GM19238 (cell line): ENCODE measurements around the gene TRIM44.
"Not testable (repeated sequence)": the region's sequence is repeated elsewhere in the genome, so short reads cannot be mapped to it uniquely, and the experiment has no call there.

ENCODE experiments used
- DNase-seq: peaks from one replicate; pipeline ENCODE4 v3.0.0; 2011; ENCODE audit warnings: low spot score; ENCODE audit not compliant: insufficient read length

Gene TRIM44

GRCh38 chr11:35814720-35815305 is 152.2 kb downstream of the TRIM44 start:
- no peak for DNase-seq

- DNase-seq, result no peak
Measured at GRCh38 chr11:35815556-35816315, 153.2 kb downstream of the TRIM44 start.

GRCh38 chr11:35820614-35821013 is 158.0 kb downstream of the TRIM44 start:
- no peak for DNase-seq

- no peak for DNase-seq
Measured at GRCh38 chr11:35822815-35823495, 160.4 kb downstream of the TRIM44 start.

- DNase-seq, result no peak
Measured at GRCh38 chr11:35823742-35824298, 161.2 kb downstream of the TRIM44 start.

GRCh38 chr11:35825386-35825785 is 162.8 kb downstream of the TRIM44 start:
- no peak for DNase-seq

DNA sequence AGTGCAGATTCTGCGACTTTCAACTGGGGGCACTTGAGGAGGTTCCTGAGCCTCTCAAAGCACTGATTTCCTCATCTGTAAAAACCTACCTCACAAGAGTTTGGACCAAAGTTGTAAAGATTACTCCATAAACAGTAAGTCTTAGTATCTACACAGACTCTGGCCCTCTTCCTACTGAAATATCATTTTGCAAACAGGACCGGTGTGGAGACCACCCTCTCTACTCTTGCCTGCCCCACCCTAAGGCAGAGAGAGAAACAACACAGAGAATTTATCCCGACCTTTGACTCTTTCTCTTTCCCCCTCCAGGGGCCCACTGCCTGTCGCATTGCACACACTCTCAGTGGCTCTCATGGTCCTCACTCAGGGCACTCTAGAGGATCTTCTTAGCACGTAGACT is 163.4 kb downstream of the TRIM44 start:
- no peak for DNase-seq

DNA sequence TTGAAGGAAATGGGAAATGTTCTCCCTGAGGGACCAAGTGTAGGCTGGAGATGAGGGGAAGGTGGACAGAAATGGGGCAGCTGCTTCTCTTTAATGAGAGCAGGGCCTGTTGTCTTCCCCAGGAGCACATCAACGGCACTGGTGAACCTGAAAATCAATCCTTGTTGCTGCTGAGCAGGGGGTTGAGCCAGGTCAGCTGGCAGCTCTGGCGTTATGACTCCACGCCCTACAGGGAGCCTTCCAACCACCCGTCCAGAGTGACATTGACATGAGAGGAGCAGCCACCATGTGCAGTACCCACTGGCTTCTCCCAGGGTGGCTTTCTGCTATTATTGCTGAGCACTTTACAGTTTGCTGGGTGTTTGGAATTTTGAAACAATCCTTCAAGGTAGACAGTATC is 164.4 kb downstream of the TRIM44 start:
- DNase-seq, result no peak

DNA sequence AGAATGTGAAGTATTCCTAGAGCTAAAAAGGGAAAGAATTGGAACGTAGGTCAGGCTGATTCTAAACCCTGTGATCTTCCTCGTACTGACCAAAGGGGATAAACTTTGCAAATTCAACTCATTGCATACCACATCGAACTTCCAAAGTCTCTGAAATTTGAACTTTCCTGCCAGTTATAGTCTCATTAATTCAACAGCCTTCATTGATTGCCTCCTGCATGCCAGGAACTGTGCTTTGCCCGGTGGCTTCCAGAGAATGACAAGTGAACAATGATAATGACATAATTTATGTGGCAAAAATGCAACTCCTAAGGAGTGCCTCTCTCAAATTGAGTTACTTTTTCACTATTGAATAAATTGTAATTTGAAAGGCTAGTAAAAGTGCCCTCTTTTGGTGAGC is 173.6 kb downstream of the TRIM44 start:
- DNase-seq, result no peak

DNA sequence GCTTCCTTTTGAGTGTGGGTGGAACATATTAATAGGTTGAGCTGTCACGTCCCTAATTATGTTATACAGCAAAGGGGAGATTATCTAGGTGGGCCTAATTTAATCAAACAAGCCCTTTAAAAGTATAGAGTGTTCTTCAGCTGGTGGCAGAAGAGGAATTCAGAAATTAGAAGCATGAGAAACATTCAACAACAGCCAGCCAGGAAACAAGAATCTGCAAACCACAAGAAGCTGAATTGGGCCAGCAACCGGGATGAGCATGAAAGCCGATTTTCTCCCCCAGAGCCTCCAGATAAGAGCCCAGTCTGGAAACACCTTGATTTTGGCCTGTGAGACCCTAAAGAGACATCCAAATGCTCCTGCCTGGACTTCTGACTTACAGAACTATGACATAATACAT is 175.5 kb downstream of the TRIM44 start:
- no peak for DNase-seq

GRCh38 chr11:35838697-35839367 is 176.3 kb downstream of the TRIM44 start:
- DNase-seq, result not testable (repeated sequence)

GRCh38 chr11:35839368-35840161 is 177.0 kb downstream of the TRIM44 start:
- no peak for DNase-seq

GRCh38 chr11:35841733-35842132 is 179.2 kb downstream of the TRIM44 start:
- no peak for DNase-seq

DNA sequence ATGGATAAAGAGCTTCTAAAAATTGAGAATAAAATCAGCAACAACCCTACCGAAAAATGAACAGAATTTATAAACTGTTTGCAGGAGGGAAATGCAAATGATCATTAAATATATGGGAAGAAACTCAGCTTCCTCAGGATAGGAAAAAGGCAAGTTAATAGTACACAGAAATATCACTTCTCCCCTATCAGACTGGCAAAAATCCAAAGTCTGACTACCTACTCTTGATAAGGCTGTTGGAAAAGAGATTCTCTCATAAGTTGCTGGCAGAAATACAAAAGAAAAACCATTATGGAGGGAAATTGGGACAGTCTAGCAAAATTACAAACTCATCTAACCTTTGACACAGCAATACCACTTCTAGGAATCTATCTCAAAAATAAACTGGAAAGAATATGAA is 180.4 kb downstream of the TRIM44 start:
- DNase-seq, result no peak

DNA sequence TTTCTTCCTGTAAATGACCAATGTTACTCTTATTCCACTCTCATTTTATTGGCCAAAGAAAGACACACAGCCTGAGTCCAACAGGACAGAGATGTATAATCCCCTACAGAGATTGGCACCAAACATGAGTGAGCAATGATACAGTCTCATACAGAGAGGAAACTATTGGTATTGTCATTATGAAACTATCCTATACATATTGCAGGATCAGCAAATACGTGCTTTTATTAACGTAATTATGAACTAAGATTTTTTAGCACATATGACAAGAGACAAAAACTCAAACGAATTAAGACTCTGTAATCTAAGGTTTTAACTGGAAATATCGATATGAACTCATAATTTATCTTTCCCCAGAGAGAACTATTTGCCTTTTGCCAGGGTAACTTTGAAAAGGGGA is 182.0 kb downstream of the TRIM44 start:
- DNase-seq, result no peak

- DNase-seq, result no peak
Measured at GRCh38 chr11:35845860-35846259, 183.3 kb downstream of the TRIM44 start.

DNA sequence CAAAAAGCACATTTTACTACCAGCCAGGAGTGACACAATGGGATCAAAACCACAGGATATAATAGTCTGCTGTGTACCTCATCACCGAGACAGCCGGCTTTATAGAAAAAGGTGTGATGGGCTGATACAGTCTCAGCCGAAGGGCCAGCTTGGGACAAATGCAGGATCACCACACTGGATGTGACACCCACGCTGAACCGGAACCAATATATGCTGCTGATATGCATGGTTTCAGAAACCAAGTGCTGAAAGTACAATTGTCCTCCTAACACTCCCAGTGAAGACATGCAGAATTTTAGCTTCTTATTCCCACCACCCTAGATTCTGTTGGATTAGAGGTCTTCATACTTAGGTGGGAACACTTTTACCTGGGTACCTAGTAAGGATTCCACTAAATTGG is 184.3 kb downstream of the TRIM44 start:
- DNase-seq, result no peak

GRCh38 chr11:35847473-35847872 is 184.9 kb downstream of the TRIM44 start:
- DNase-seq, result no peak

- no peak for DNase-seq
Measured at GRCh38 chr11:35848616-35849015, 186.0 kb downstream of the TRIM44 start.

DNA sequence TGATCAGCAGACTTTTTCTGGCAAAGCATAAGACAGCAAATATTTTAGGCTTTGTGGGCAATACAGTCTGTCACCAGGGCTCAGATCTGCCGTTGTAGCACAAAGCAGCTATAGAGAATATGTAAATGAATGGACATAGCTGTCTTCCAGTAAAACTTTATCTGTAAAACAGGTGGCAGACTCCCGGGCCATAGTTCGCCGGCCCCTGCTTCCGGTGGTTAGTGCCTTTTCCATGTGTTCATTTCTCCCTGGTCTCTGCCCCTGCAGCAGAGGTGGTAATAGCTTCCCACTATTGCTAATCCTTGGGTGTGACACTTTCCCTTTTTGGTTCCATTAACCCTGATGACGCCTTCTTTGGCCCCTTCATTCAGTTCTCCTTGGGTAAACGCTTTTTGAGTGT is 187.6 kb downstream of the TRIM44 start:
- no peak for DNase-seq

DNA sequence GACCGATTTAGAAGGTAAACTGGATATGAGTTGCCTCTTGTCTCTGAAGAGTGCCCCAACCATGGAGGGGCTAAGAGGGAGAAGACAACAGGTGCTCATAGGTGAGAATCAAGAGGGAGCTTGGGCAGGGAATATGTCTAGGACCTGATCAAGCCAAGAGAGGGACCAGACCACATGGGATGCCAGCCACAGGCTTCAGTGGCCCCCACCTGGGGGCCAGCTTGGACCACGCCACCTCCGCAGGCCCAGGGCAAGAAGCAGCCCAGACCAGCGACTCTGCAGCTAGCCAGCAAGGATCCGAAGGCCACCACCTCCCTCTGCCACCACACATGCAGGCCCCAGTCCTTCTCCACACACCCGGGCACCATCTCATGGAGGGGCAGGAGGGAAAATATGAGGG is 188.8 kb downstream of the TRIM44 start:
- no peak for DNase-seq
